HepG2 (cell line): Measurements from ENCODE around the gene INF2. TPM values are rescaled to one million over a fixed set of nuclear protein-coding genes. Genes with fewer than 3 reads are reported as not detected.

ENCODE experiments used
- ATAC-seq: fragments of 200-7000 bp; cut with Tn5 transposase; 3 replicates; pipeline ENCODE4 v1.9.1; 2020; ENCODE audit warnings: mild to moderate bottlenecking, moderate library complexity
- BruUV-seq: library from RNA; stranded (reverse); fragments of 400-500 nt; replicated peaks from 2 replicates; lab custom pipeline; 2021; lab: Mats Ljungman, UMichigan
- CTCF ChIA-PET: fragments of 300-600 bp; formaldehyde crosslinking; extraction: SDS; loops from one replicate; lab custom pipeline; 2021; ENCODE audit warnings: low total read pairs, inconsistent platforms, low intra/inter-chr PET ratio; lab: Yijun Ruan, JAX
- POLR2A ChIA-PET: fragments of 350-600 bp; sonication (Branson Sonifier 250); formaldehyde crosslinking; loops from one replicate; lab custom pipeline; 2020; ENCODE audit warnings: antibody characterized with exemption, inconsistent platforms; lab: Yijun Ruan, JAX
- DNase-seq: peaks from one replicate; pipeline ENCODE4 v3.0.0-alpha.2; 2015; ENCODE audit warnings: low spot score
- FAIRE-seq: peaks from 3 replicates; lab custom pipeline; 2011; peaks lifted over from hg19 to GRCh38; lab: Jason Lieb, UNC
- H2AFZ ChIP-seq: one replicate; pipeline ENCODE4 v1.6.1; 2011; ENCODE audit warnings: low read length, inconsistent platforms
- H3K27ac ChIP-seq: fragments of 300-600 bp; 3 replicates; pipeline ENCODE4 v1.8.0; 2011; ENCODE audit warnings: mixed run types, mild to moderate bottlenecking, mixed read lengths, low read length, inconsistent platforms; ENCODE audit not compliant: insufficient read depth; ENCODE audit errors: extremely low read length
- H3K27me3 ChIP-seq, 2 experiments: fragments of 200-600 bp in 1 of 2; 2 replicates in 1 of 2; 3 replicates in 1 of 2; pipeline versions ENCODE4 v1.6.0 to v1.8.0; 2011; ENCODE audit warnings: low read length in 2 of 2, mild to moderate bottlenecking in 2 of 2, moderate library complexity in 2 of 2, inconsistent platforms in 1 of 2; ENCODE audit not compliant: insufficient read depth in 2 of 2, control insufficient read depth in 1 of 2
- H3K36me3 ChIP-seq, 2 experiments: fragments of 200-600 bp in 1 of 2; replicated peaks in 1 of 2; 2 replicates in 1 of 2; 3 replicates in 1 of 2; pipeline versions ENCODE4 v1.5.1 to v1.8.0; 2011; ENCODE audit warnings: low read length in 2 of 2, inconsistent platforms in 1 of 2; ENCODE audit not compliant: insufficient read depth in 2 of 2, control insufficient read depth in 1 of 2
- H3K4me1 ChIP-seq: 2 replicates; pipeline ENCODE4 v1.5.1; 2012; ENCODE audit warnings: low read length, inconsistent platforms; ENCODE audit not compliant: insufficient read depth
- H3K4me2 ChIP-seq: 2 replicates; pipeline ENCODE4 v1.6.0; 2011; ENCODE audit warnings: low read depth, low read length, inconsistent platforms
- H3K4me3 ChIP-seq, 3 experiments: fragments of 200-600 bp in 1 of 3; sonication (generic), shearing (Covaris generic) in 1 of 3; replicated peaks in 1 of 3; 2 replicates each; pipeline ENCODE4 v1.5.1; 2011 to 2016; ENCODE audit warnings: low read length in 3 of 3, inconsistent platforms in 2 of 3, low read depth in 2 of 3, mild to moderate bottlenecking in 2 of 3, control low read depth in 1 of 3, mixed read lengths in 1 of 3; ENCODE audit not compliant: insufficient read depth in 1 of 3
- H3K79me2 ChIP-seq: one replicate; pipeline ENCODE4 v1.6.1; 2011; ENCODE audit warnings: low read length, inconsistent platforms; ENCODE audit not compliant: insufficient read depth
- H3K9ac ChIP-seq: 2 replicates; pipeline ENCODE4 v1.6.0; 2011; ENCODE audit warnings: mild to moderate bottlenecking, low read depth, low read length, inconsistent platforms; ENCODE audit not compliant: insufficient read depth
- H3K9me3 ChIP-seq: 2 replicates; pipeline ENCODE4 v1.5.1; 2012; ENCODE audit warnings: mild to moderate bottlenecking, low read length
- H4K20me1 ChIP-seq: 2 replicates; pipeline ENCODE4 v1.6.0; 2011; ENCODE audit warnings: inconsistent platforms, mild to moderate bottlenecking, low read length, moderate library complexity; ENCODE audit not compliant: insufficient read depth
- FOXP1 ChIP-seq, 2 experiments: fragments of 450-650 bp in 1 of 2; IDR thresholded peaks; 2 replicates each; pipeline ENCODE4 v1.6.1; 2017 to 2018; ENCODE audit warnings: antibody characterized with exemption in 1 of 2
- KAT8 ChIP-seq: IDR thresholded peaks from 2 replicates; pipeline ENCODE4 v1.6.1; 2016; ENCODE audit warnings: missing genetic modification reagents, missing compliant biosample characterization
- MEIS1 ChIP-seq: sonication (generic); formaldehyde crosslinking; IDR thresholded peaks from 2 replicates; pipeline ENCODE4 v1.9.0; 2021; ENCODE audit warnings: mild to moderate bottlenecking, missing genetic modification reagents, moderate library complexity, borderline replicate concordance
- NR1H2 ChIP-seq: sonication (generic); formaldehyde crosslinking; IDR thresholded peaks from 2 replicates; pipeline ENCODE4 v1.8.1; 2022; ENCODE audit warnings: low read depth, missing genetic modification reagents, borderline replicate concordance
- RARA ChIP-seq: IDR thresholded peaks from 2 replicates; pipeline ENCODE4 v1.6.1; 2016; ENCODE audit warnings: missing genetic modification reagents, missing compliant biosample characterization
- SYNCRIP ChIP-seq: fragments of 200-400 bp; formaldehyde crosslinking; IDR thresholded peaks from 2 replicates; pipeline ENCODE4 v1.6.1; 2018; ENCODE audit warnings: mild to moderate bottlenecking, low read depth, low read length; ENCODE audit not compliant: insufficient read depth
- TCF7 ChIP-seq: sonication (generic); IDR thresholded peaks from 2 replicates; pipeline ENCODE4 v1.6.1; 2016; ENCODE audit warnings: antibody characterized with exemption, low read depth
- ZNF232 ChIP-seq: sonication (generic); formaldehyde crosslinking; IDR thresholded peaks from 2 replicates; pipeline ENCODE4 v1.4.0; 2020; ENCODE audit warnings: missing genetic modification reagents, borderline replicate concordance
- ZNF253 ChIP-seq: sonication (generic); formaldehyde crosslinking; IDR thresholded peaks from 2 replicates; pipeline ENCODE4 v1.8.0; 2022; ENCODE audit warnings: mild to moderate bottlenecking, missing genetic modification reagents, borderline replicate concordance
- ZSCAN21 ChIP-seq: sonication (generic); formaldehyde crosslinking; IDR thresholded peaks from 2 replicates; pipeline ENCODE4 v1.8.0; 2022; ENCODE audit warnings: mild to moderate bottlenecking, missing genetic modification reagents, moderate library complexity, borderline replicate concordance
- ZSCAN31 ChIP-seq: sonication (generic); formaldehyde crosslinking; IDR thresholded peaks from 2 replicates; pipeline ENCODE4 v1.5.0; 2020; ENCODE audit warnings: low read depth, mild to moderate bottlenecking, missing genetic modification reagents
- ZZZ3 ChIP-seq: sonication (generic); formaldehyde crosslinking; IDR thresholded peaks from 2 replicates; pipeline ENCODE4 v1.4.0; 2020; ENCODE audit warnings: missing genetic modification reagents, mild to moderate bottlenecking, borderline replicate concordance
- WGBS: methylation state at CpG from one replicate; pipeline ENCODE4 v1.1.6; 2017; ENCODE audit warnings: low lambda C conversion rate; 5-methylcytosine and 5-hydroxymethylcytosine counted together
- in situ Hi-C: cut with HindIII; loops from 2 replicates; pipeline ENCODE4 v1.10.0; 2017; ENCODE audit warnings: low pct_unique_long_range_greater_than_20kb; ENCODE audit not compliant: extremely low pct_ligation_motif_present
- intact Hi-C: fragments of 100-400 bp; cut with micrococcal nuclease; formaldehyde crosslinking; loops from one replicate; pipeline ENCODE4 v1.10.0; 2022; ENCODE audit not compliant: unreplicated experiment
- polyA plus RNA-seq, 8 experiments: library from polyadenylated mRNA; depleted of rRNA in 3 of 8; stranded (reverse) in 7 of 8; unstranded in 1 of 8; fragments of >200 nt; fragmentation: Illumina TruSeq in 4 of 8; extraction: Trizol in 4 of 8; gene quantifications; 2 replicates each; pipeline versions ENCODE4 v1.2.1 to v1.2.3, GENCODE V29; 2011 to 2016; ENCODE audit warnings: low read depth in 4 of 8, missing spikeins in 1 of 8, mixed read lengths in 1 of 8; ENCODE audit not compliant: insufficient read depth in 1 of 8
- total RNA-seq, 5 experiments: library from RNA; depleted of rRNA; stranded (reverse); fragments of >200 nt; fragmentation: Illumina TruSeq; extraction: Trizol; gene quantifications; 2 replicates each; pipeline ENCODE4 v1.2.3, GENCODE V29; 2016; ENCODE audit warnings: low read depth in 1 of 5

Gene INF2
- total and polyA plus RNA-seq, 2 of the 13 experiments (the other 11 are each of a cell fraction or from before 2014, with no cell fraction given), result 16.4 to 26.4 TPM

DNA sequence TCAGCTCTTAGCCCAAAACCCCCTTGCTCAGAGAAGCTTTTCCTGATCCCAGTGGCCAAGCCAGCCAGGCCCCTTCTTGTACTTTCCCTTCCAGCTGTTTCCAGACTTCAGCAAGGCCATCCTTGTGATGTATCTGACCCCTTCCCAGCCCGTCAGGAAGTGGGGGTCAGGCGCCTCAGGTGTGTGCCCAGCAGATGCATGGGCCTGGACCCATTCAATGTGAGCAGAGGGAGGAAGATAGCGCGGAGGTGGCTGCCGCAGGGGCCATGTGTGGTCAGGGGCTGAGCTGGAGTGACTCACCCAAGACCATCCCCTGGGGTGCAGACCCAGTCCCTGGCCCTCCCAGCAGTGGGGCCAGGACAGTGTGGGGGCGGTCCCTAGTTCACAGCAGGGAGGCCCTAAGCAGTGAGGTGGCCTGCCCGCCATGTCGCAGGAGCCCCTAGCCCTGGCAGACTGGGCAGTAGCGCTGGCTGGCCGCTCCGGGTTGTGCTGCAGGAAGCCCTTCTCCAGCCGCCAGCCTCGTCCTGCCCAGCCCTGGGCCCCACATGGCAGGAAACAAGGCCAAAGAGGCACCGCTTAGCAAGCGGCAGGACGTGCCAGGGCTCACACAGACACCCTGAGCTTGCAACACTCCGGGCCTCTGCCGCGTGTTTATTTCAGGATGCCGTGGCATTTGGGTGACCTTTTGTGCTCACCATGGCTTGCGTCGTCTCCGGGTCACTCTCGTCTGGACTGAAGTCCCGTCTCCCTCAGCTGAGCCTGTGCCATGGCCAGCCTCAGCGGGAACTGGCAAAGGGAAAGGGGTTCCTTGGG is 46.6 kb downstream of the INF2 start (continued):
- peak; percentile 57; the same call in 1 of the 2 replicates for TF ChIP-seq ZZZ3 (CRISPR knock-in tag)
- peak; percentile 91 for TF ChIP-seq MEIS1 (CRISPR knock-in tag)
- no peak for TF ChIP-seq FOXP1 (IDR thresholded peaks at IDR 0.05)
- peak; percentile 90 for TF ChIP-seq FOXP1 (CRISPR knock-in tag; IDR thresholded peaks at IDR 0.05)
- peak; percentile 97 for TF ChIP-seq ZNF232 (CRISPR knock-in tag)
- peak; percentile 81 for TF ChIP-seq KAT8
- peak; percentile 89 for TF ChIP-seq ZNF253 (CRISPR knock-in tag)
- TF ChIP-seq ZSCAN31 (CRISPR knock-in tag), result 0 out of 2 replicates have a peak, but pooled peaks have one; percentile 82
- TF ChIP-seq SYNCRIP, result no peak

GRCh38 chr14:104738375-104739019 is 49.1 kb downstream of the INF2 start:
- Histone ChIP-seq H3K9me3 (no peaks in the 10 kb centered on the region), H3K79me2 (no peaks in the 10 kb centered on the region), H4K20me1 (no peaks in the 10 kb centered on the region), H3K9ac (no peak overlapping the region)
- POLR2A ChIA-PET, result no interaction called here
- intact Hi-C loops, result no loop called here
- no TSS peak for BruUV-seq
- in situ Hi-C loops, result no loop called here
- TF ChIP-seq RARA (CRISPR knock-in tag), result no peak
- TF ChIP-seq ZSCAN21, result 0 out of 2 replicates have a peak, but pooled peaks have one; percentile 23
- TF ChIP-seq TCF7, result no peak
- TF ChIP-seq NR1H2 (CRISPR knock-in tag), result no peak
- TF ChIP-seq, all 625 proteins: peak for 1
- no peak overlapping the region for H3K4me3 ChIP-seq
- H2AFZ ChIP-seq, result no peak overlapping the region
- ATAC-seq, result no peak
- no peak for DNase-seq
- H3K4me2 ChIP-seq, result no peak overlapping the region
- peaks cover 54% of the 10 kb centered on the region for H3K4me1 ChIP-seq
- 97% methylated on average over 12 of the region's 18 CpGs for WGBS
- no peaks in the 10 kb centered on the region; a peak in 2 of 5 replicates for H3K36me3 ChIP-seq
- no peaks in the 10 kb centered on the region for H3K27me3 ChIP-seq
- H3K27ac ChIP-seq, result no peak overlapping the region
- FAIRE-seq, result no peak
- CTCF ChIA-PET, result no interaction called here
